ENCODE data around the gene CCDC106.

- TF ChIP-seq EZH2 (IDR thresholded peaks at IDR 0.05) (no peak), POLR2AphosphoS5 (IDR thresholded peaks at IDR 0.05; ENCODE audit: borderline replicate concordance, low read depth, low read length) (no peak; the same call in 1 of the 2 replicates), FOXP2 (optimal IDR thresholded peaks at IDR 0.05; ENCODE audit: control extremely low read depth, extremely low read length, insufficient read depth) (no peak)
These were observed 9.1 kb upstream of the CCDC106 start for GRCh38 chr19:55638864-55639359.
